GM21360 (cell line): ENCODE results near the gene PPCS.
A peak's percentile ranks its signal among the peaks of the same experiment; 100 is the strongest.
"Not testable (repeated sequence)": the region's sequence is repeated elsewhere in the genome, so short reads cannot be mapped to it uniquely, and the experiment has no call there.

Experiments
- ATAC-seq: cut with Tn5 transposase; IDR thresholded peaks from one replicate; pipeline ENCODE4 v1.9.1; 2021; ENCODE audit warnings: mild to moderate bottlenecking, moderate library complexity; ENCODE audit not compliant: unreplicated experiment

The PPCS gene

GRCh38 chr1:42450061-42450460 lies 6.3 kb upstream of the PPCS start:
- ATAC-seq, result no peak

DNA sequence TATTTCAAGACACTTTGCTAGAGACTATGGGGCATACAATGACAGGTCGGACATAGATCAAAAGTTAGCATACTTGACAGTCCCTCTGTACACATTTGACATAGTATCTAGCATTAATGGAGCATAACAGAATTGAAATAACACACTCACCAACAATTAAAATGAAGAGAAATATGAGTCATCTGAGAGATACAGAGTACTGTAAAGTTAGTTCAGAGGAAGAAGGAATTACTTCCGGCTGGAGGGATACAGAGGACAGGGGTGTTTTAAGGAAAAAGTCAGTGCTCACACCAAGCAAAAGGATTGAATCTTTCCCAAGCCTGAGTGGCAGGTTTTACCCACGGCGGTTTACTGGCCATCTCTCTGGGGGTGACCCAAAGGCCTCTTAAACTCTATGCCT lies 3.0 kb upstream of the PPCS start:
- no peak for ATAC-seq

DNA sequence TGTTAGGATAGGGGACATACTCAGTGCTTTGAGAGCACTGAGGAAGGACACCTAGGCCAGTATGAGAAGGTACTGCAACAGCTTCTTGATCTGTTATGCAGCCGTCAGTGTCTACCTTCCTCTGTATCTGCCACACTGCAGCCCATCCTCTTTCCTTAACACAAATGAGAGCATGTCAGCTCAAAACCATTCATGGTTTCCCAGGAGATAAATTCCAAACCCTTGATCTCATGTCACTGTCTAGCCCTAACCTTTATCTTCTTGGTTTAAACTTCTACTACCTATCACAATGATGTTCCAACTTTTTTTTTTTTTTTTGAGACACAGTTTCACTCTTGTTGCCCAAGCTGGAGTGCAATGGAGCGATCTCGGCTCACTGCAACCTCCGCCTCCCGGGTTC lies 1.9 kb upstream of the PPCS start:
- no peak for ATAC-seq

DNA sequence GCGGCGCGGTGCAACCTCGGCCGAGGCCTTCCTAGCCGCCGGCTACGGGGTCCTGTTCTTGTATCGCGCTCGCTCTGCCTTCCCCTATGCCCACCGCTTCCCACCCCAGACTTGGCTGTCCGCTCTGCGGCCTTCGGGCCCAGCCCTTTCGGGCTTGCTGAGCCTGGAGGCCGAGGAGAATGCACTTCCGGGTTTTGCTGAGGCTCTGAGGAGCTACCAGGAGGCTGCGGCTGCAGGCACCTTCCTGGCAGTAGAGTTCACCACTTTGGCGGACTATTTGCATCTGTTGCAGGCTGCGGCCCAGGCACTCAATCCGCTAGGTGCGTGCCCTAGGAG lies 379 bp downstream of the PPCS start:
- peak; percentile 38 for ATAC-seq

GRCh38 chr1:42461196-42461595 lies 4.9 kb downstream of the PPCS start:
- no peak for ATAC-seq

- peak; percentile 97 for ATAC-seq
These were observed 6.8 kb downstream of the PPCS start, which contains the start of gene CCDC30 for GRCh38 chr1:42462828-42463763. Gene CCDC30 (plus strand): TSS chr1:42463286. CDS start chr1:42480552, 17,266 bp downstream.

GRCh38 chr1:42463921-42464320 lies 7.6 kb downstream of the PPCS start:
- ATAC-seq, result no peak

DNA sequence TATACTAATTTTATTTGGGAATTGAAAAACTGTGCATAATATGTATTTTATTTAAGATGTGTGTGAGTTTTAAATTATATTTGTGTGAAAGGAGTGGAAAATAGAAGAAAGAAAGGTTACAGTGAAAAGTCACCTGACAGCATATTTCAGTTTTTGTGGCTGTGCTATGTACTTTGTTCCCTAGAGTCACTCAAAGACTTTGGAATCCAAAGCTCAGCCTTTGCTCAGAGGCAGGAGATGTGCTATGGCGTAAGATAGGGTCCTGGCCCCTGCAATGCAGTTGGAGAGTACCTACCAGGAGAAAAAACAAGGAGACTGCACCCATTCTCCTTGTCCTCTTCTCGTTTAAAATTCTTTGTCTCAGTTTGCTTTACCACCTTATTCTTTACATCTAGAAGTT lies 9.7 kb downstream of the PPCS start:
- no peak for ATAC-seq

DNA sequence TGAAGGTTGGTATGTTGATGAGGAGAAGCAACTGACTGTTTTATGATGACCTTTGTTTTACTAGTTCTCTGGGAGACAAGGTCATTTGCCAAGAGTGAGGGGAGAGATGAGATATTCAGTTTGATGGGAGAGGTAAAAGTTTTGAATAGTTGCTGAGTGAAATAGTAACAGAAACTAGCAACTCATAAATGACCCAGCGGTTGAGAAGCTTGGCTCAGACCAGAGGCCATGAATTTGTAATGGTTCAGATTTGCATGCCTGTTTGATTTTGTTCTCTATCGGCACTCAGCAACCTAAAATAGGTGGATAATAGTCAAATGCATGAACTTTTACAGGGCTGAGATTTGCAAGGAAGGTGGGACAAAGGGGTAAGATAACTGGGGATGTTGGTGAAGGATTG lies 13.4 kb downstream of the PPCS start:
- ATAC-seq, result no peak

DNA sequence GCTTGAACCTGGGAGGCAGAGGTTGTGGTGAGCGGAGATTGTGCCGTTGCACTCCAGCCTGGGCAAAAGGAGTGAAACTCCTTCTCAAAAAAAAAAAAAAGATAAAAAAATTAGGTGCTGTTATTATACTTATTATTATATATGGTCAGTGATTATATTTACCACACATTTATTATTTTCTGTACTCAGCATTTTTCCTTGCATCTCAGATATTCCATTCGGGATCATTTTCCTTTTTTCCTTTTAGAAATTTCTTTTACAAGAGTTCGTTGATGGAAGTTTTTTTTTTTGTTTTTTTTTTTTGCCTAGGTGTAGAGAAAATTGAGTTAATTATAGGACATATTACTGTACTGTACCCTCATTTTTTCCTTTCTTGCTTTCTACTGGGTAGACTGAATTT lies 20.3 kb downstream of the PPCS start:
- no peak for ATAC-seq

GRCh38 chr1:42477354-42477753 lies 21.0 kb downstream of the PPCS start:
- not testable (repeated sequence) for ATAC-seq

GRCh38 chr1:42477775-42478174 lies 21.4 kb downstream of the PPCS start:
- no peak for ATAC-seq

DNA sequence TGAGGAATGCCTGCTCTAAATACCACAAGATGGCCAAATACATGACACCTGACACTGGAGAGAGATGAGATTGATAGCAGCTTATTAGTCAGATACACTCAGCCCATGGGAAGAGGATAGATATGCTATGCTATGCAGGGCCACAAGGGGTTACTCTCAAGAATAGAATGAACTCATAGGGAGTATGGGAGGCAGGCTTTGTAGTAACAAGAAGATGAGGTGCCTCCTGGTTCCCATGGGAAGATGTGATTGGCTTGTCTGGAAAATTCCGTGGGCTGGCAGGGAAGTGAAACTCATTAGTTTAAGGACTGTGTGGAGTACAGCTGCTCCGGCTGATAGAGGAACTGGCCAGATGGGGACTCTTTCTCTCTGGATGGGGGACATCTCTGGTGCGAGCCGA lies 23.3 kb downstream of the PPCS start:
- no peak for ATAC-seq

DNA sequence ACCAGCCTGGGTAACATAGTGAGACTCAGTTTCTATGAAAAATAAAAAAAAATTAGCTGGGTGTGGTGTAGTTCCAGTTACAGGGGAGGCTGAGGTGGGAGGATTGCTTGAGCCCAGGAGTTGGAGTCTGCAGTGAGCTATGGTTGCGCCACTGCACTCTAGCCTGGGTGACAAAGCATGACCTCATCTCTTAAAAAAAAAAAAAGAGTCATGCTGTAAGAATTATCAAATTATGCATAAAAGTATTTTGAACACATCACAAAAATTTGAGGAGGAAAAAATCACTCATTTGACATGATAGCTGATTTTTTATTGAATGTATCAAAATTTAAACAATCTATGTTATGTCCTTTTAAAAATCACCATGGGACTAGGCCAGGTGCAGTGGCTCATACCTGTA lies 24.6 kb downstream of the PPCS start:
- no peak for ATAC-seq

GRCh38 chr1:42482635-42483153 lies 26.4 kb downstream of the PPCS start:
- no peak for ATAC-seq

GRCh38 chr1:42484382-42484781 lies 28.0 kb downstream of the PPCS start:
- ATAC-seq, result no peak

- ATAC-seq, result no peak
These were observed 33.9 kb downstream of the PPCS start for GRCh38 chr1:42490237-42490636.

DNA sequence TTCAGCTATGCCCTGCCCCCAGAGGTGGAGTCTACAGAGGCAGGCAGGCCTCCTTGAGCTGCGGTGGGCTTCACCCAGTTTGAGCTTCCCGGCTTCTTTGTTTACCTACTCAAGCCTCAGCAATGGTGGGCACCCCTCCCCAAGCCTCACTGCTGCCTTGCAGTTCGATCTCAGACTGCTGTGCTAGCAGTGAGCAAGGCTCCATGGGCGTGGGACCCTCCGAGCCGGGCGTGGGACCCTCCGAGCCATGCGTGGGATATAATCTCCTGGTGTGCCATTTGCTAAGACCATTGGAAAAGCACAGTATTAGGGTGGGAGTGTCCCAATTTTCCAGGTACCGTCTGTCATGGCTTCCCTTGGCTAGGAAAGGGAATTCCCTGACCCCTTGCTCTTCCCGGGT lies 45.7 kb downstream of the PPCS start:
- ATAC-seq, result not testable (repeated sequence)

DNA sequence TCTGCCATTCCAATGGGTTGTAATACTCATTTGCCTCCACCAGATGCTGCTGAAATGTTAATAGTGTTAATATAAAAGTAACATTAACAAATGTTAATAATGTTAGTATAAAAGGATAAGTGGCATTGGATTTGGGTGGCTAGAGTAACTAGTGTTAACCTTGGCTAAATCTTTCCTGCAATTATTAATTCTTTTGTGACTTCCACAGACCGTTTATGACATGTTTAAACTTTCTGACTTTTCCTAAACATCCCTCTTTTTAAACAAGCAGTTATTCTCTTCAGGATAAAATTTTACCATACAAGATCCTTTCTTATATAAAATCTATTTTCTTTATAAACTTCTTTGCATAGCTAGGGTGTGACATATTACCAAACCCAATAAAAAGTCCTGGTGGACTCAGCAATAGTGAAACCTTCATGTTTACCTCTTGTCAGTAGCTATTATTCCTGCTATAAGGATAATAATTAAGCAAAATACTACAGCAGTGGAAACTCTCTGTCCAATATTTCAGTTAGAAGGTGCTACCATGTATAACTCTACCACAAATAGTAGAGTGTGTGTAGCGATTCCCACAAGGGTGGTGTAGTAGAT lies 48.3 kb downstream of the PPCS start:
- ATAC-seq, result no peak

- ATAC-seq, result no peak
These were observed 50.2 kb downstream of the PPCS start for GRCh38 chr1:42506576-42506975.
